Ascending aorta (tissue), 2 donors: Measurements from ENCODE around the gene PATE3. TPM values are rescaled to one million over a fixed set of nuclear protein-coding genes. Genes with fewer than 3 reads are reported as not detected.

Experiments used
- DNase-seq, 2 donors: peaks; one replicate each; pipeline ENCODE4 v3.0.0-alpha.2; 2019; ENCODE audit warnings: low spot score in 2 of 2
- H3K27ac ChIP-seq, 2 donors: fragments of 200-600 bp; sonication (generic); one replicate each; pipeline ENCODE4 v1.5.1; 2016 to 2017; ENCODE audit warnings: mild to moderate bottlenecking in 1 of 2
- H3K27me3 ChIP-seq: fragments of 200-600 bp; sonication (generic); one replicate; pipeline ENCODE4 v1.5.1; 2017
- H3K36me3 ChIP-seq, 2 donors: fragments of 200-600 bp; sonication (generic); one replicate each; pipeline ENCODE4 v1.5.1; 2016
- H3K4me1 ChIP-seq, 2 donors: fragments of 200-600 bp; sonication (generic); one replicate each; pipeline ENCODE4 v1.5.1; 2016 to 2017; ENCODE audit warnings: mild to moderate bottlenecking in 1 of 2
- H3K4me3 ChIP-seq, 2 donors: fragments of 200-600 bp; sonication (generic); one replicate each; pipeline ENCODE4 v1.5.1; 2016 to 2017; ENCODE audit warnings: mild to moderate bottlenecking in 1 of 2
- H3K9me3 ChIP-seq, 2 donors: fragments of 200-600 bp; sonication (generic); one replicate each; pipeline ENCODE4 v1.5.1; 2016
- CTCF ChIP-seq, 3 experiments: fragments of 200-600 bp in 2 of 3; fragments of 450-650 bp in 1 of 3; sonication (generic) in 2 of 3; IDR thresholded peaks; one replicate each; pipeline ENCODE4 v1.5.1; 2016 to 2019; ENCODE audit warnings: antibody characterized with exemption in 3 of 3, mild to moderate bottlenecking in 1 of 3, moderate library complexity in 1 of 3
- intact Hi-C: fragments of 100-400 bp; cut with DNase I; formaldehyde crosslinking; loops from one replicate; pipeline ENCODE4 v1.15.1; 2023
- total RNA-seq: library from RNA; depleted of rRNA; stranded (reverse); fragments of >200 nt; gene quantifications from one replicate; pipeline ENCODE4 v1.1.0, GENCODE V29; 2016

The PATE3 gene
- total RNA-seq: not detected

GRCh38 chr11:125787827-125788226 lies at the start of gene PATE3:
Gene PATE3, plus strand, starts transcription at chr11:125788127. Its CDS starts 25 bp downstream, at chr11:125788152.
- Histone ChIP-seq H3K27me3 (no peaks in the 10 kb centered on the region), H3K4me3 (no peak within 1 kb of the TSS), H3K4me1 (no peaks in the 10 kb centered on the region), H3K36me3 (no peaks in the 10 kb centered on the region), H3K9me3 (no peaks in the 10 kb centered on the region), H3K27ac (no peak within 1 kb of the TSS)
- TF ChIP-seq CTCF (IDR thresholded peaks at IDR 0.05): no peak
- no peak for DNase-seq
- intact Hi-C loops: no loop called here

DNA sequence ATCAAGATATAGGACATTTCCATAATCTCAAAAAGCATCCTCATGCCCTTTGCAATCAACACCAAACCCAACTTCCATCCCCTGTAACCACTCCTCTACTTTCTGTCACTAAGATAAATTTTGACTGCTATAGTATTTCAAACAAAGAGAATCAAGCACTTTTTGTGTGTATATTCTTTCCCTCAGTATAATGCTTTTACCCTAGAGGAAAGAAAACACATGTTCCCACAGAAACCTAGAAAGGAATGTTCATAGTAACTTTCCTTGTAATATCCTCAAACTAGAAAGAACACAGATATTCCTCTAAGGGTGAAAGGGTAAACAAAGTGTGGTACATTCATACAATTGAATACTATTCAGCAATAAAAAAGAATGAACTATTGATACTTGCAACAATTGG lies 47.3 kb upstream of the PATE3 start:
- Histone ChIP-seq H3K9me3 (peaks cover 0 to 9% of the 10 kb centered on the region in 2 donors), H3K36me3 (no peaks in the 10 kb centered on the region), H3K4me3 (no peak overlapping the region), H3K27me3 (no peaks in the 10 kb centered on the region), H3K4me1 (no peaks in the 10 kb centered on the region), H3K27ac (no peak overlapping the region)
- intact Hi-C loops: no loop called here
- TF ChIP-seq CTCF (IDR thresholded peaks at IDR 0.05): no peak
- no peak for DNase-seq

- Histone ChIP-seq H3K4me3 (no peak overlapping the region), H3K36me3 (no peaks in the 10 kb centered on the region), H3K27ac (no peak overlapping the region), H3K9me3 (peaks cover 0 to under 1% of the 10 kb centered on the region in 2 donors), H3K27me3 (no peaks in the 10 kb centered on the region), H3K4me1 (no peaks in the 10 kb centered on the region)
- intact Hi-C loops: no loop called here
- TF ChIP-seq CTCF (IDR thresholded peaks at IDR 0.05): no peak
- no peak for DNase-seq
Measured at GRCh38 chr11:125743681-125744080, 44.2 kb upstream of the PATE3 start.

GRCh38 chr11:125745979-125746378 lies 41.9 kb upstream of the PATE3 start, which contains the start of gene PATE1:
Gene PATE1, plus strand, starts transcription at chr11:125746279. Its CDS starts 26 bp downstream, at chr11:125746305.
- intact Hi-C loops: no loop called here
- Histone ChIP-seq H3K4me1 (no peaks in the 10 kb centered on the region), H3K4me3 (no peak within 1 kb of the TSS), H3K27ac (no peak within 1 kb of the TSS), H3K27me3 (no peaks in the 10 kb centered on the region), H3K9me3 (no peaks in the 10 kb centered on the region), H3K36me3 (no peaks in the 10 kb centered on the region)
- no peak for TF ChIP-seq CTCF (IDR thresholded peaks at IDR 0.05)
- no peak for DNase-seq

DNA sequence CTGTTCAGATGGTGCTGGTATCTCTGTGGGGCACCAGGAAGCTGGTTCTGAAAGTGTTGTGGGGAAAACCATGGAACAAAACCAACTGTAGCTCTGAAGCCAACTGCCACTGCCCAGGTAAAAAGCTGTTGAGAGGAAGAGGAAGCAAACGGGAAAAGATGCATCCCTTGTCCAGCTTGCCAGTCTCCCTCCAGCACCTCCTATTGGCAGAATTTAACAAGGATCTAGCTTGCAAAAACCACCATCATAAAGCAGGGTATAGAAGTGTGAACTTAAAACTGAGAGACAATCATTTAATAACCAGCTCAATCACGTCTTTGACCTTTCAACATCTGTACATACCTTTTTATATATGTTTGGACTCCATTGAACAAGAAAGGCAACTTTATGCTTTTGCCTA lies 37.3 kb upstream of the PATE3 start:
- no peaks in the 10 kb centered on the region for H3K27me3 ChIP-seq
- H3K27ac ChIP-seq: no peak overlapping the region
- DNase-seq: no peak
- no peaks in the 10 kb centered on the region for H3K4me1 ChIP-seq
- no peak overlapping the region for H3K4me3 ChIP-seq
- no peak for TF ChIP-seq CTCF (IDR thresholded peaks at IDR 0.05)
- no peaks in the 10 kb centered on the region for H3K36me3 ChIP-seq
- intact Hi-C loops: no loop called here
- no peaks in the 10 kb centered on the region for H3K9me3 ChIP-seq

- Histone ChIP-seq H3K4me3 (no peak overlapping the region), H3K36me3 (no peaks in the 10 kb centered on the region), H3K9me3 (no peaks in the 10 kb centered on the region), H3K27me3 (no peaks in the 10 kb centered on the region), H3K27ac (no peak overlapping the region), H3K4me1 (no peaks in the 10 kb centered on the region)
- intact Hi-C loops: no loop called here
- no peak for TF ChIP-seq CTCF (IDR thresholded peaks at IDR 0.05)
- no peak for DNase-seq
Measured at GRCh38 chr11:125756050-125756449, 31.9 kb upstream of the PATE3 start.
